ENCODE data around the gene CEACAM20.
"Not testable (repeated sequence)": the region's sequence is repeated elsewhere in the genome, so short reads cannot be mapped to it uniquely, and the experiment has no call there.

The CEACAM20 gene

GRCh38 chr19:44498988-44499387 lies 30.5 kb downstream of the CEACAM20 start:
- in situ Hi-C loops (cut with MboI; ENCODE audit: low sequenced_read_pairs) = no loop called here

GRCh38 chr19:44496711-44497110 lies 32.8 kb downstream of the CEACAM20 start:
- in situ Hi-C loops (cut with MboI; ENCODE audit: low sequenced_read_pairs) = no loop called here

DNA sequence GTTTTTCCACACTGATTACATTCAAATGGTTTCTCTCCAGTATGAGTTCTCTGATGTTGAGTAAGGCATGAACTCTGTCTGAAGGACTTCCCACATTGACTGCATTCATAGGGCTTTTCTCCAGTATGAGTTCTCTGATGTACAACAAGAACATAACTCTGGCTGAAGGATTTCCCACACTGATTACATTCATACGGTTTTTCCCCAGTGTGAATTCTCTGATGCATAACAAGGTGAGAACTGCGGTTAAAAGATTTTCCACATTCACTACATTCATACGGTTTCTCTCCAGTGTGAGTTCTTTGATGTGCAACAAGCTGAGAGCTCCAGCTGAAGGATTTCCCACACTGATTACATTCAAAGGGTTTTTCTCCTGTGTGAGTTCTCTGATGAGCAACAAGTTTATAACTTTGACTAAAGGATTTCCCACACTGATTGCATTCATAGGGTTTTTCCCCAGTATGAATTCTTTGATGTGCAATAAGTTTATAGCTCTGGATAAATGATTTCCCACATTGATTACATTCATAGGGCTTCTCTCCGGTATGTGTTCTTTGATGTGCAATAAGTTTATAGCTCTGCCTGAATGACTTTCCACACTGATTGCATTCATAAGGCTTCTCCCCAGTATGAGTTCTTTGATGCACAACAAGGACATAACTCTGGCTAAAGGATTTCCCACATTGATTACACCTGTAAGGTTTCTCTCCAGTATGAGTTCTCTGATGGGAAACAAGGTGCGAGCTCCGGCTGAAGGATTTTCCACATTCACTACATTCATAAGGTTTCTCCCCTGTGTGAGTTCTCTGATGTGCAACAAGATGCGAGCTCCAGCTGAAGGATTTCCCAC lies 52.7 kb downstream of the CEACAM20 start:
- in situ Hi-C loops (cut with MboI; ENCODE audit: low sequenced_read_pairs) = no loop called here

DNA sequence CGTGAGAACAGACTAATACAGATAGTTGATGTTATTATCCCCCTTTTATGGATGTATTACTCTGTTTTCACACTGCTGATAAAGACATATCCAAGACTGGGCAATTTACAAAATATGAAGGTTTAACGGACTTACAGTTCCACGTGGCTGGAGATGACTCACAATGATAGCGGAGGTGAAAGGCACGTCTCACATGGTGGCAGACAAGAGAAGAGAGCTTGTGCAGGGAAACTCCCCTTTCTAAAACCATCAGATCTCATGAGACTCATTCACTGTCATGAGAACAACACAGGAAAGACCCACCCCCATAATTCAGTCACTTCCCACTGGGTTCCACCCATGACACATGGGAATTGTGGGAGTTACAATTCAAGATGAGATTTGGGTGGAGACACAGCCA lies 60.7 kb downstream of the CEACAM20 start:
- in situ Hi-C loops (cut with MboI; ENCODE audit: low sequenced_read_pairs) = not testable (repeated sequence)

GRCh38 chr19:44462600-44463286 lies 66.7 kb downstream of the CEACAM20 start:
- in situ Hi-C loops (cut with MboI; ENCODE audit: low sequenced_read_pairs) = not testable (repeated sequence)

All from HL-60/S4 (cell line).